CD14-positive monocyte (primary cell): Measurements from ENCODE around the gene ZNF398. TPM values are rescaled to one million over a fixed set of nuclear protein-coding genes. Genes with fewer than 3 reads are reported as not detected.

Experiments used
- DNase-seq, 3 donors: peaks; one replicate each; pipeline ENCODE4 v3.0.0-alpha.2; 2011 to 2022
- H2AFZ ChIP-seq: 2 replicates; pipeline ENCODE4 v1.6.0; 2012; ENCODE audit warnings: mild to moderate bottlenecking, low read depth, low read length, inconsistent platforms; ENCODE audit not compliant: insufficient read depth, poor library complexity, severe bottlenecking
- H3K27ac ChIP-seq, 2 donors: 1 replicate in 1 of 2; 2 replicates in 1 of 2; pipeline ENCODE4 v1.5.1; 2012 to 2013; ENCODE audit warnings: low read length in 2 of 2, control low read depth in 1 of 2, inconsistent platforms in 1 of 2, low read depth in 1 of 2, mild to moderate bottlenecking in 1 of 2
- H3K27me3 ChIP-seq, 2 donors: one replicate each; pipeline versions ENCODE4 v1.6.0 to v1.6.1; 2011 to 2013; ENCODE audit warnings: low read length in 2 of 2; ENCODE audit not compliant: control insufficient read depth in 2 of 2, insufficient read depth in 2 of 2
- H3K36me3 ChIP-seq, 2 donors: replicated peaks in 1 of 2; 1 replicate in 1 of 2; 2 replicates in 1 of 2; pipeline versions ENCODE4 v1.5.1 to v1.6.1; 2012 to 2013; ENCODE audit warnings: low read length in 2 of 2, control low read depth in 1 of 2, inconsistent platforms in 1 of 2, mild to moderate bottlenecking in 1 of 2; ENCODE audit not compliant: insufficient read depth in 2 of 2, control insufficient read depth in 1 of 2
- H3K4me1 ChIP-seq, 2 donors: 1 replicate in 1 of 2; 2 replicates in 1 of 2; pipeline versions ENCODE4 v1.5.1 to v1.6.1; 2012 to 2013; ENCODE audit warnings: low read length in 2 of 2, control low read depth in 1 of 2, inconsistent platforms in 1 of 2, mild to moderate bottlenecking in 1 of 2, moderate library complexity in 1 of 2; ENCODE audit not compliant: insufficient read depth in 2 of 2, control insufficient read depth in 1 of 2
- H3K4me2 ChIP-seq: replicated peaks from 2 replicates; pipeline ENCODE3; 2012; ENCODE audit warnings: low read length, moderate library complexity, mild to moderate bottlenecking; ENCODE audit not compliant: poor library complexity, severe bottlenecking; ENCODE audit errors: extremely low read depth
- H3K4me3 ChIP-seq, 3 experiments: fragments of 200-600 bp in 1 of 3; sonication (generic) in 1 of 3; replicated peaks in 1 of 3; 1 replicate in 2 of 3; 2 replicates in 1 of 3; pipeline ENCODE4 v1.5.1; 2011 to 2013; ENCODE audit warnings: low read length in 3 of 3, mild to moderate bottlenecking in 3 of 3, control low read depth in 2 of 3, low read depth in 2 of 3, inconsistent platforms in 1 of 3, moderate library complexity in 1 of 3
- H3K79me2 ChIP-seq: 2 replicates; pipeline ENCODE4 v1.6.0; 2012; ENCODE audit warnings: mild to moderate bottlenecking, control low read depth, inconsistent platforms, low read length, moderate library complexity; ENCODE audit not compliant: insufficient read depth
- H3K9ac ChIP-seq: 2 replicates; pipeline ENCODE4 v1.6.0; 2017; ENCODE audit warnings: low read length, mild to moderate bottlenecking; ENCODE audit not compliant: insufficient read depth, poor library complexity, severe bottlenecking
- H3K9me3 ChIP-seq, 2 donors: replicated peaks in 1 of 2; 1 replicate in 1 of 2; 2 replicates in 1 of 2; pipeline versions ENCODE4 v1.5.1 to v1.6.1; 2012 to 2013; ENCODE audit warnings: low read length in 2 of 2, control low read depth in 1 of 2; ENCODE audit not compliant: control insufficient read depth in 1 of 2, insufficient read depth in 1 of 2
- H4K20me1 ChIP-seq: 2 replicates; pipeline ENCODE4 v1.6.0; 2012; ENCODE audit warnings: mild to moderate bottlenecking, low read length, control low read depth, moderate library complexity; ENCODE audit not compliant: insufficient read depth
- H3K27ac Mint-ChIP-seq, 7 donors: one replicate each; pipeline ENCODE4 v1.8.0; 2020; ENCODE audit warnings: mild to moderate bottlenecking in 7 of 7, mixed read lengths in 7 of 7, moderate library complexity in 6 of 7, inconsistent platforms in 2 of 7
- H3K27me3 Mint-ChIP-seq, 3 donors: one replicate each; pipeline ENCODE4 v1.8.0; 2021 to 2022; ENCODE audit warnings: low read depth in 3 of 3, mild to moderate bottlenecking in 3 of 3, mixed read lengths in 3 of 3, moderate library complexity in 3 of 3, inconsistent platforms in 1 of 3
- H3K36me3 Mint-ChIP-seq, 2 donors: one replicate each; pipeline ENCODE4 v1.8.0; 2020; ENCODE audit warnings: mixed read lengths in 2 of 2, inconsistent platforms in 1 of 2, mild to moderate bottlenecking in 1 of 2
- H3K4me1 Mint-ChIP-seq: one replicate; pipeline ENCODE4 v1.8.0; 2020; ENCODE audit warnings: mild to moderate bottlenecking, mixed read lengths
- H3K4me3 Mint-ChIP-seq, 2 donors: one replicate each; pipeline ENCODE4 v1.8.0; 2020; ENCODE audit warnings: mild to moderate bottlenecking in 2 of 2, mixed read lengths in 2 of 2, moderate library complexity in 1 of 2
- H3K9me3 Mint-ChIP-seq, 7 donors: one replicate each; pipeline ENCODE4 v1.8.0; 2020 to 2022; ENCODE audit warnings: mixed read lengths in 7 of 7, mild to moderate bottlenecking in 6 of 7, moderate library complexity in 6 of 7, inconsistent platforms in 2 of 7
- CTCF ChIP-seq: fragments of 200-600 bp; IDR thresholded peaks from one replicate; pipeline ENCODE4 v1.8.0; 2022; ENCODE audit warnings: antibody characterized with exemption, mild to moderate bottlenecking
- WGBS: methylation state at CpG from one replicate; pipeline ENCODE4 v1.1.5; 2013; ENCODE audit warnings: missing lambda C conversion rate; ENCODE audit not compliant: insufficient coverage; 5-methylcytosine and 5-hydroxymethylcytosine counted together
- intact Hi-C, 2 donors: fragments of 100-400 bp; cut with micrococcal nuclease; formaldehyde crosslinking; loops; one replicate each; pipeline versions ENCODE4 v1.15.0 to v1.15.1; 2023
- polyA plus RNA-seq, 3 donors: library from polyadenylated mRNA; depleted of rRNA in 1 of 3; unstranded in 2 of 3; stranded (reverse) in 1 of 3; fragments of 300-500 nt in 2 of 3; fragments of >200 nt in 1 of 3; fragmentation: Illumina TruSeq in 2 of 3; gene quantifications; 1 replicate in 2 of 3; 2 replicates in 1 of 3; pipeline ENCODE4 v1.2.3, GENCODE V29; 2012 to 2021

The ZNF398 gene
- polyA plus RNA-seq, 3 donors = 3.0 to 3.7 (median 3.1) TPM

- no peak for DNase-seq
- no peak for TF ChIP-seq CTCF
- H3K9ac ChIP-seq = no peak overlapping the region
- 93% methylated on average over 2 of the region's 8 CpGs for WGBS
- H3K9me3 Mint-ChIP-seq = peaks cover 0 to 3% (median 0%) of the 10 kb centered on the region in 7 donors
- H3K4me3 ChIP-seq = no peak overlapping the region
- H3K27me3 Mint-ChIP-seq = no peaks in the 10 kb centered on the region
- H2AFZ ChIP-seq = no peak overlapping the region
- H3K79me2 ChIP-seq = peaks cover 24% of the 10 kb centered on the region
- intact Hi-C loops = loop anchor here in 1 of 2 donors (5.0 kb wide), 1 partner anchor 118 kb away; the partner anchor contains the start of gene PDIA4
- H3K4me2 ChIP-seq = no peak overlapping the region
- no peak overlapping the region for H3K27ac ChIP-seq
- H3K27me3 ChIP-seq = no peaks in the 10 kb centered on the region
- peaks cover 30% of the 10 kb centered on the region for H3K4me1 Mint-ChIP-seq
- H3K36me3 Mint-ChIP-seq = peaks cover 3% of the 10 kb centered on the region in 2 donors
- H3K9me3 ChIP-seq = no peaks in the 10 kb centered on the region
- H3K27ac Mint-ChIP-seq = peak overlapping the region in 1 of 7 donors; percentile 41
- H3K36me3 ChIP-seq = no peaks in the 10 kb centered on the region
- H3K4me3 Mint-ChIP-seq = no peak overlapping the region
- peaks cover 15 to 16% of the 10 kb centered on the region in 2 donors for H3K4me1 ChIP-seq
- H4K20me1 ChIP-seq = peaks cover 15% of the 10 kb centered on the region
Measured at GRCh38 chr7:149145031-149145845, 2.0 kb upstream of the ZNF398 start.

GRCh38 chr7:149147752-149148653, 750 bp downstream of the ZNF398 start:
- H2AFZ ChIP-seq = peak overlapping the region; percentile 90
- peak overlapping the region; percentile 46 to 81 (median 68) for H3K27ac Mint-ChIP-seq
- peaks cover 4% of the 10 kb centered on the region in 2 donors for H3K36me3 ChIP-seq
- no peaks in the 10 kb centered on the region for H3K9me3 ChIP-seq
- H3K9me3 Mint-ChIP-seq = peaks cover 0 to 3% (median 0%) of the 10 kb centered on the region in 7 donors
- peaks cover 26% of the 10 kb centered on the region for H3K4me1 Mint-ChIP-seq
- peaks cover 7 to 11% of the 10 kb centered on the region in 2 donors for H3K36me3 Mint-ChIP-seq
- peak overlapping the region; percentile 89 for H3K9ac ChIP-seq
- H3K27me3 Mint-ChIP-seq = no peaks in the 10 kb centered on the region
- peak overlapping the region; percentile 88 to 95 for H3K4me3 Mint-ChIP-seq
- intact Hi-C loops = loop anchor here (1.0 to 5.0 kb wide), 3 partner anchors 21 to 121 kb away; partner anchors contain the start of genes PDIA4 (in 1 of the 2) and ZNF425 (in 1 of the 2)
- no peaks in the 10 kb centered on the region for H3K27me3 ChIP-seq
- peak overlapping the region; percentile 88 for H3K4me2 ChIP-seq
- TF ChIP-seq CTCF = no peak
- H3K4me3 ChIP-seq = peak overlapping the region; percentile 62 to 84 (median 82)
- H3K79me2 ChIP-seq = peaks cover 46% of the 10 kb centered on the region
- under 1% methylated on average over 85 of the region's 86 CpGs for whole genome bisulfite sequencing
- peaks cover 15 to 16% of the 10 kb centered on the region in 2 donors for H3K4me1 ChIP-seq
- peaks cover 23% of the 10 kb centered on the region for H4K20me1 ChIP-seq
- DNase-seq = peak; percentile 29 to 51 (median 42)
- peak overlapping the region; percentile 62 to 86 for H3K27ac ChIP-seq
